GM21390 (cell line): ENCODE measurements around the gene PLG.
"Not testable (repeated sequence)": the region's sequence is repeated elsewhere in the genome, so short reads cannot be mapped to it uniquely, and the experiment has no call there.

ENCODE experiments used
- ATAC-seq: cut with Tn5 transposase; IDR thresholded peaks from one replicate; pipeline ENCODE4 v1.9.1; 2021; ENCODE audit not compliant: unreplicated experiment

The PLG gene

DNA sequence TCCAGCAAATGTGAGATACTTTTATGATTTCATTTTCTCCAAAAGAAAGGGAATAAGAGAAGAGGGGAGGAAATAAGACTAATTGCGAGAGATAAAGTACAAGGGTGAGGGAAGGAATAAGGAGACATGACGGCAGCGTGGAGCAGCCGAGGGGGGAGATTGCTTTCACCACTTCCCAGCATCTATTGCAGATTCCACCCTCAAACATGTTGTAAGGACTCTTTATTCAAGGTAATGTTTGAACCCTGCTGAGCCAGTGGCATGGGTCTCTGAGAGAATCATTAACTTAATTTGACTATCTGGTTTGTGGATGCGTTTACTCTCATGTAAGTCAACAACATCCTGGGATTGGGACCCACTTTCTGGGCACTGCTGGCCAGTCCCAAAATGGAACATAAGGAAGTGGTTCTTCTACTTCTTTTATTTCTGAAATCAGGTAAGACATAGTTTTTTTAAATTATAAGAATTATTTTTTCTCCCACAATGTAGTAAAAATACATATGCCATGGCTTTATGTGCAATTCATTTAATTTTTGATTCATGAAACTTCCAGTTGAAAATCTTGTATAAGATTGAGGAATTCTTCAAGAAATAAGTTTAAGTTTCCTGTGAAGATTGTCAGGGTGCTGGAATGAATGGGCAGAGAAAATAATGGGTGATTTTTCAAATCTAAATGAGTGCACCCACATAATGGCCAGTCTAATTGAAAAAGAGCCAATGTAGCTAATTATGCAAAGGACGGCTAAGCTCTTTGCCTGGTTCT, at the start of gene PLG:
TSS of gene PLG (plus strand) at position 327 of the 763 bp plus-strand sequence. CDS start at position 388, 61 bp downstream.
- not testable (repeated sequence) for ATAC-seq

DNA sequence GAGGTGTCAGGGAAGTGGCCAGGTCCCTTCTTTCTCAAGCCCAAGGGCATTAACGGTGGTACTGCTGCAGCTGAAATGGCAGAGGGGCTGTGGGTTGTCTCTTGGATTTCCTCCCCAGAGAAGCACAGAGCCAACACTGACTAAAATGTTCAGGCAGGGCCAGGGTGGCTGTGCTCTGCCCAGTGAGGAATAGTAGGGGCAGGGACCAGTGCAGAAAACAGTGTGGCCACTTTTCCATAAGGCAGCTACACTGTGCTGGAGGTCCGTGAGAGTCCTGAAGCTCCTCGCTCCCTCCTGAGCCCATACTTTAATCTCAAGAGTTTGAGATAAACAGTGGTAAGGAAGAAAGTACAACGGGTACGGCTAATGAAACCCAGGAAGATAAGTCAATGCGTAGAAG, 42.5 kb upstream of the PLG start:
- ATAC-seq = no peak

DNA sequence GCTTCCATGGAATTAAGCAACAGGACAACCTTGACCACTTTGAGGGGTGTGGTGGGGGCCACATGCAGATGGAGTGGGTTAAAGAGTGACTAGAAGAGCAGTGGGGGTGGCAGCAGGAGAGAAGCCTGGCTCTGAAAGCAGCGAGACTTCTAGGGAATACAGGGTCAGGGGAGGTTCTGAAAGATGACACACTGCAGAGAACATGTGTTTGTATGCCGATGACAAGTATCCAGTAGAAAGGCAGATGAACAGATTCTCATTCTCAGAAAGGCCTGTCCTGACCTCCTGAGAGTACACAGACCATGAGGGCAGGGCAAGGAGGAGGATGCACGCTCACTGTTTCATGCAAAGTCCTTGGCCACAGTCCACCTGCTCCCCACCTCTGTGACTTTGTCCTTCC, 40.8 kb upstream of the PLG start:
- ATAC-seq = no peak

DNA sequence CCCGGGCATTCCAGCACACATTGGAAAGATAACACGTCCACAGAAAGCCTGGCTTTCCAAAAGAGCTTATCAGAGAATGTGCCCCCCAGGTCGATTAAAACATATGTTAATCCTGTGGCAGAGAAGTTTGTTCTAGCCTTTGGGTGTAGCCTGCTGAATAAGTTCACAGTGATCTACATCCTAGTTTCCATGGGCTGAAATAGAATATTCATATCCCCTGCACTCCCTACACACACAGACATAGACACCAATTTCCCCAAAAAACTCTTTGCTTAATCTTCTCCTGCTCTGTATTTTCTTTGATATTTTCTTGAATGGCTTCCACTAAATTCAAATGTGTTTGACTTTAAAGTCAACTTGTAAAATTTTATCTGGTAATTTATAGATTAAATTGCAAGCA, 39.6 kb upstream of the PLG start:
- ATAC-seq = no peak

DNA sequence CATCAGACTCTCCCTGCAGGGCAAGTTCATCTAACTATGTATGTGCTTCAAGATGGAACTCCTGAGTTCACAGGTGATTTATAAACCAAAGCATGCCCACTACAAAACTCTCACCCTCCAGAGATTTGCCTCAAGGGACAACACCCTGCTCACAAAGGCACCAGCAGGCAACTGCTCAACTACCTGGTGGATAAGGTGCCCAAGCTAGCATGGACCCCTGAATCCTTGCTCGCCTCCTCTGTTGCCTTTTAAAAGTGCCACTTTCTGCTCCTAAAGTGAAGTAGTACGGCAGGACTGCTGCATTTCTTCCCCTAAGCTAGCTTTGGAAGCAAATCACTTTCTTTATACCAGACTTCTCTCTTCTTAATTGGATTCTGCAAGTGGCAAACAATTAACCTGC, 39.2 kb upstream of the PLG start:
- ATAC-seq = no peak

DNA sequence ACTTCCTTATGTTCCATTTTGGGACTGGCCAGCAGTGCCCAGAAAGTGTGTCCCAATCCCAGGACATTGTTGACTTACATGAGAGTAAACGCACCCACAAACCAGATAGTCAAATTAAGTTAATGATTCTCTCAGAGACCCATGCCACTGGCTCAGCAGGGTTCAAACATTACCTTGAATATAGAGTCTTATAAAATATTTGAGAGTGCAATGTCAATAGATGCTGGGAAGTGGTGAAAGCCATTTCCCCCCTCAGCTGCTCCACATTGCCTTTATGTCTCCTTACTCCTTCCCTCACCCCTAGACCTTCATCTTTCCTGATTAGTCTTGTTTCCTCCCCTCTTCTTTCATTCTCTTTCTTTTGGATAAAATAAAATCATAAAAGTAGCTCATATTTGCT, 37.8 kb upstream of the PLG start, which contains the start of gene LPA:
TSS of gene LPA (minus strand) at position 78 of the 400 bp plus-strand sequence. CDS start at position 17, 61 bp downstream.
- not testable (repeated sequence) for ATAC-seq

DNA sequence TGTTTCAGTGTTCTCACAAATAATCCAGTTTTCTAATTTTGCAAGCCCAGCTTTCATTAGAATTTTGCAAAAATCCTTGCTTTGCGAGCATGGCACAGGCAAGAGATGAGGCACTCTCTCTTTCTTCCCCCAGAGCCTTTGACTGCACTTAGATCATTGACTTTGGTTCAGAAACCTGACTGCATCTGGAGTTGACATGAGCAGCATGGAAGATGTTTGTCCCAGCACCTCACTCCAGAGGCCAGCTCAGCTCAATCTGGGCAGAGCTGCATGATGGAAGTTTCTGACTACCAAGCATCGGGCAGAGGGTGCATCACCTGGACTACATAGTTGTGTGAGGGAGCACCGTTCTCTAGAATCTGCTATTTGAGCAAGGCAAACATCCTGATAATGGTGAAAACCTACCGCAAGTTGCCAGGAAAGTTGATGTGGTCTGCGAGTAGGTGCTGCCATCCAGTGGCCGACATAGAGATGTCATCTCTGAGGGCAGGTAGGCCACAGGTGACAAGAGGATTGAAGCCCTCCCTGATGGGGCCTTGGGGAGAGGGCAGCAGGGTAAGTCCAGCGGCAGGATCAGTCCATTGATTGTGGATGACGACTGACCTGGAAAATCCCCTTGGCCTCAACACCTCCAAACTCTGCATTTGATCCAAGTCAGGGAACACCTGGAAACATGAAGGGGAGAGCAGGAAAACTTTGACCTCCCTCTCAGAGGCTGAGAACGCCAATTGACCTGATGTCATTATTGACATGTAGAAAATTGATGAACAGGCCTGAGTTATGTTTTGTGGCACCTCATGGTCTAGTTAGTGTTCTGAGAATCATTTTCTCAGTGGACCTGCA, 34.2 kb upstream of the PLG start:
- peak; percentile 90 for ATAC-seq

DNA sequence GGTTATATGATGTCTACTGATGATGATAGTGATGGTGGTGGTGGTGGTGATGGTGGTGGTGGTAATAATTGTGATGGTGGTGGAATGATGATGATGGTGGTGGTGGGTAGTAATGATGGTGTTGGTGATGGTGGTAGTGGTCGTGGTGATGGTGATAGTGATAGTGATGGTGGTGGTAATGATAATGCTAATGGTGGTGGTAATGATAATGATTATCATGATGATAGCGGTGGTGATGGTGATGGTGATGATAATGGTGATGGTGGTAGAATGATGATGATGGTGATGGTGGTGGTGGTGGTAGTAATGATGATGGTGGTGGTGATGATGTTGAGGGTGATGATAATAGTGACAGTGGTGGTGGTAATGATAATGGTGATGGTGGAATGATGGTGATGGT, 33.5 kb upstream of the PLG start:
- ATAC-seq = no peak

DNA sequence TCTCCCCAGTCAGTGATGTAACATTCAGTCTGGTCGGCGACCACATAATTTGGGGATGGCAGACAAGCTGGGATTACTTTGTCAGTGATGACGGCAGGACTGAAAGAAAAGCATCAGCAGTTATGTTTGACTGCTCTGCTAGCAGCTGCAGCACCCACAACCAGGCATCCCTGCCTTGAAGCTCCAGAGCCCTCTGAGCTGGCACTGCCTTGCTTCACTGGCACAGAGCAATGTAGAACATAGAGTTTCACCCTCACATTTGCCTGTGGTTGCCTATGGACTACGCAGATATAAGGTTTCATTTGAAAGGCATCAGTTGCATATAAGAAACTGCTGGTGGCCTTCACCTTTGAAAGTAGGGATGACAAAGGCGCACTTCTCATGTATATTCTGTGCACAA, 25.6 kb upstream of the PLG start:
- not testable (repeated sequence) for ATAC-seq

DNA sequence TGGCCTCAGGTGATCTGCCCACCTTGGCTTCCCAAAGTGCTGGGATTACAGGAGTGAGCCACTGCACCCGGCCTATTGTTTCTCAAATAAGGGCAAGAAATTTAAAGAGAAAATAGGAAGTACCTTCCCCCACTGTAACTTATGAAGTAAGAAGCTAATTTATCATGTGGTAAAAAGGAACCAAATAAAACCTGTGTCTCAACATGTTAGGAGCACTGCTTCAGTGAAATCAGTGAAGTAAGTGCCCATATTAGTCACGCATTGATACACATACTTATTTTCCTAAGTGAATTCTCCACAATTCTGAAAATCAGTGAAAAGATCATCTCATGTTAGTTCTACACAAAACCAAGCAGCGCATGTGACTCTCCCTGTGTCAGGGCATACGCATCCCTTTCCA, 23.8 kb upstream of the PLG start:
- ATAC-seq = no peak

DNA sequence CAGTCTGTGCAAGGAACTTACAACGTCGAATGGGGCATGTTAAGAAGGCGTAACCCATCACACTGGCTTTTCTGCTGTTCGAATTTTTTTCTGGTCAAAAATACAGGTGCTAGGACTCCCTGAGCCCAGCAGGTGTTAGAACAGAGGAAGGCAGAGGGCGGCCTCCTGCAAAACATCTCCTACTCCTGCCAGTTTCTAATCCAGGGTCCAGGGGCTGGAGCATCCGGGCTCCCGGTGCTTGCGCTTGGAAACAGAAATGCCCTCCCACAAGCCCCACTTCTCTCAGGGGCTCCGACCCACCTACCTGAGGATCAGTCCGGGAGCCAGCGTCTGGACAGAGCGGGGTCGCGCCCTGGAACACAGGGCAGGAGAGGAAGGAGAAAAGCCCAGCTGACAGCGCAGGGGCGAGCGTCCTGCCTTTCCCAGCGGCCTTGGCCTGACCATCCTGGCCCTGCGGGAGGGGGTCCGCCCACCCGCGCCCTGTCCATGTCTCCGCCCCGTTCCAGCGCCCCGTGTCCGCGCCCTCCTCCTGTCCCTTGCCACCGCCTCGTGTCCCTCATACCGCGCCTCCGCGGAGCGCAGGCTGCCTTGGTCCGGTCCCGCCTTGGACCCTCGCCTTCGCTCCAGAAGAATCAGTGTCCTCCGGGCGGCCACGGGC, 23.2 kb upstream of the PLG start:
- no peak for ATAC-seq

DNA sequence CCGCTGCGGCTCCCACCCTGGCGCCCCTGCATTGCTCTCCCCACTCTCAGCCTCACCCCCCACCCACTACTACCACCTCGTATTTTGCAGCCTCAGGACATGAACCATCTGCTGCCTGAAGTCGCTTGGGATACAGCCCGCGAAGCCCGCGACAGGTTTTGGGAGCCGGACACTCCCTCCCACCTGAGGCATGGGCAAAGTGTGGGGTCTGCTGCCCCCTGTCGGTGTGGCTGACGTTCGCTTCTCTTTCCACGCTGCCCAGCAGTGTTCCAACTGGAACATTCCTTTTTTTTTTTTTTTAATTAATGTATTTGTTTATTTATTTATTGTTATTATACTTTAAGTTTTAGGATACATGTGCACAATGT, 22.7 kb upstream of the PLG start:
- ATAC-seq = no peak

DNA sequence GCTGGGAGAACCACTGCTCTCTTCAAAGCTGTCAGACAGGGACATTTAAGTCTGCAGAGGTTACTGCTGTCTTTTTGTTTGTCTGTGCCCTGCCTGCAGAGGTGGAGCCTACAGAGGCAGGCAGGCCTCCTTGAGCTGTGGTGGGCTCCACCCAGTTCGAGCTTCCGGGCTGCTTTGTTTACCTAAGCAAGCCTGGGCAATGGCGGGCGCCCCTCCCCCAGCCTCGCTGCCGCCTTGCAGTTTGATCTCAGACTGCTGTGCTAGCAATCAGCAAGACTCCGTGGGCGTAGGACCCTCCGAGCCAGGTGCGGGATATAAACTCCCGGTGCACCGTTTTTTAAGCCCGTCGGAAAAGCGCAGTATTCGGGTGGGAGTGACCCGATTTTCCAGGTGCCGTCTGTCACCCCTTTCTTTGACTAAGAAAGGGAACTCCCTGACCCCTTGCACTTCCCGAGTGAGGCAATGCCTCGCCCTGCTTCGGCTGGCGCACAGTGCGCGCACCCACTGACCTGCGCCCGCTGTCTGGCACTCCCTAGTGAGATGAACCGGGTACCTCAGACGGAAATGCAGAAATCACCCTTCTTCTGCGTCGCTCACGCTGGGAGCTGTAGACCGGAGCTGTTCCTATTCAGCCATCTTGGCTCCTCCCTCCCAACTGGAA, 16.8 kb upstream of the PLG start:
- not testable (repeated sequence) for ATAC-seq

DNA sequence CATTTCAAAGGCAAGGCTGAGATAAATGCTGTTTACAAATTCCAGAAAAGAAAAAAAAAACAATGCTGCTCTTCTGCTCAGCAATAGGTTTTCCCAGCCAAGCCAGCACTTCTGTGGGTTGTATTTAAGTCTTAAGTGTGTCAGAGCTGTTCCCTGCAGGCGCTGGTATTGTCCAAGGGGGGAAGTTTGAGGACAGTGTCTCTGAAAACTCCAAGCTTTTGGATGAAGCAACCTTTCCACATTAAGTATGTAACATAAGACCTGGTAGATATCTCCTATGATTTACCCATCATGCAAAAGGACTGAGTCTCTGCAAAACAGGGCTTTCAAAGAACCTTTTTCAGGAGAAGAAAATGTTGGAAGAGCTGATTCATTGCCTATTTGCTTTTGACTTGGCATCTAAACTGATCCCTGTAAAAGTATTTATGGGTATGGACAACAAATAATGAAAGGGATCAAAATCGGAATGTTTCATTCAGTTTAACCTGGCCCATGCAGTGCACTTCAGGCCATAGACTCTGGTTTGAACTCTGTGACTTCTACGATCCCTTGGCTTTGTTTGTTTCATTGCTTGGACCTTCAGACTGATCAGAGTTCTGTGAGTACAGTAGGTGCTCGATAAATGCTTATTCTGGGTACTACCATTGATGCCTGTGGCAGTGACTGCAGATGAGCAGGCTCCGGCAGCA, 16.1 kb upstream of the PLG start:
- ATAC-seq = no peak

DNA sequence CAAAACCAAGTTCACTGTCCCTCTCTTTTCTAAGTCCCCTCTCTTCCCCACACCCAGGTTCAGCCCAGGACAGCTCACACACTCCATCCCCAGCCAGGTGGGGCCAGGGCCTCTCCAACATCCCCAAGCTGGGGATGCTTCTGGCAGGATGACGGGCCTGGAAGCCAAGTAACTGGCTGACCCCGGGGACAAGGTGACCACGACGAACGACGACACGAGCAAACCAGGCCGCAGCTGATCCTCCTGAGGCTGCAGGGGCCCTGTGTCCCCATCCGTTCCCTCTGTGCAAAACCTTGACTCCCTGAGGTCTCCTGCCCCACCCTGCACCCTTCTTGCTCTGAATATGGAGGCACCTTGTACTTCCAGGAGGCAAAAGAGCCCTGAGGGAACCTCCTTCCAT, 11.6 kb upstream of the PLG start:
- ATAC-seq = no peak

DNA sequence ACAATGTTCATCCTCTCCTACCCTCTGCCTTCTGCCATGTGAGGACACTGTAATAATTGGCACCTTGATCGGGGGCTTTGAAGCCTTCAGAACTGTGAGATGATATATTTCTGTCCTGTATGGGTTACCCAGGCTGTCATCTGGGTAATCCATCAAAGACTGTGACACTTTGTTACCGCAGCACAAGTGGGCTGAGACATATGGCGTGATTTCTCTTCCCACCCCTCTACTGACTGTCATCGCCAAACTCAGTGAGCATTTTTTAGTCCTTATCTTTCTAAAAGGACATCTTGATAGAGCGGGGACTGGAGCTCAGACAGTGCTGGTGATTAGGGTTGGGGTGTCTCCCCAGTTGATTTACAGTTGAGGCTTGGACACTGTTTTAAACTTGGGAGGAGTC, 10.4 kb upstream of the PLG start:
- no peak for ATAC-seq

DNA sequence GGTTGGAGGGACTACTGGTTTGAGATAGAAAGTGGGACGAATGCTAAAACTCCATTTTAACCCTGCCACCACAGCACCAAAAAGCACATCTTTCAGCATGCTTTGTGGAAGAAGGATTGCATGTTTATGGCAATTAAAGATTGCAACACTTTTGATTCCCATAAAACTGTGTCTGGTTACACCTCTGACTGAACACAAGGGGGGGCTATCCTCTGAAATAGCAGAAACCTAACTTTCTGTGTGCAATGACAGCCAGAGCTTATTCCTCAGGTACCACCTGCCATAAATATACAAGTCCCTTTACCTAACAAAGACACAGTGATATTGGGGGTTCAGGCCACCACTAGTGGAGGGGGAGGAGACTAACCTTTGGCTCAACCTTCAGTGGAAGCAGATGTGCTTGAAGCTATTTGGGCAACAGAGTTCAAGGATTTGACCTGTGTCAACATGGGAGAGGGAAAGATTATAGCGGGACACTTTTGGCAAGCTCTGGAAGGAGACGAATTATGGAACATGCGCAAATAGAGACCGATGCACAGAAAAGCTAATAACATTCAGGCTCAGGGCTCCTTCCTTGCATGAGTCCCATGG, 9.6 kb upstream of the PLG start:
- ATAC-seq = no peak

DNA sequence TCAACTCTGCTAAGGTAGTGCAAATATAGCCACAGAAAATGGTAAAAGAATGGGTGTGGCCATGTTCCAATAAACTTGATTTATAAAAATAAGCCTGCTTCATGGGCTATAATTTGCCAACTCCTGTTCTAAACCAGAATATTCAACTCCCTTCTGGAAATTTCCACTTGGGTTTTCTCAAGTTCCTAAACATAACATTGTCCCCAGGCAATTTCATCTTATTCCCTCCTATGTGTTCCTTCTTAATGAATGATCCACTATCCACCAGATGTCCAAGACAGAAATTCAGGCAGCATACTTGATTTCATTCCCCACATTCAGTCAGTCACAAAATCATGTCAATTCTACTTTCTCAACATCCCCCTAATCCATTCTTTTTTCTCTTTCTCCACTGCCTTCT, 7.0 kb upstream of the PLG start:
- ATAC-seq = not testable (repeated sequence)

DNA sequence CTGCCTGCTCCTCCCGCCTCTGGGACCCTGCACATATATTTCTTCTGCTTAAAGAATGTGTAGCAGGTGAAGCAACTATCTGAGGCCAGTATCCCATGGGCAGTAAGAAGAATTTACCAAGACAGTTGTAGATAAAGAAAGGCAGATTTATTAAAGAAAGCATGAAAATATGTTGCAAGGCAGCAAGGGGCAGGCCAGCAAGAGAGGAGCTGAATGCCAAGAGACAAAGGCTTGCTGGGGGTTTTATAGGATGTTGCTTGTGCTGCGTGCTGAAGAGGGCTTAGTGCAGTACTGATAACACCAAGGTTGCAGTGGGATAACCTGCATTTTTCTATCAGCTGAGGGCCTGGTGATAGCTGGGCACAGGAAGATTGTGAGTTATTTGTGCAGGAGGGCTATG, 6.4 kb upstream of the PLG start:
- ATAC-seq = not testable (repeated sequence)

DNA sequence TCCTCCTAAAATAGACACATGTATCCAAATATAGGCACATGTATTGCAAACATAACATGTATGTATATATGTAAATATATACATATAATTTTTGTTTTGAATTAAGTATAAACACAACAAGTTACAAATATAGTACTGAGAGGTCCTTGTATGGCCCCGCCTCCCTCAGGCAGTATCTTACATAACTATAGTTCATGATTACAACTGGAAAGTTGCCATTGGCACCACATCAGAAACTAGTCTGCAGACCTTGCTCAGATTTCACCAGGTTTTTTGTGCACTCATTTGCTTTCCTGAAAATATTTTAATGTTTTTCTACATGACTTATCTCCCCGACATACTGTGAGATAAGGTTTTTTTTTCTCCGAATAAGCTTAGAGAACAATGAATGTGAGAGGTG, 5.2 kb upstream of the PLG start:
- ATAC-seq = not testable (repeated sequence)
